Central memory CD4-positive, alpha-beta T cell (primary cell): ENCODE results near the gene QRICH2.
"Not testable (repeated sequence)": the region's sequence is repeated elsewhere in the genome, so short reads cannot be mapped to it uniquely, and the experiment has no call there.

ENCODE experiments used
- DNase-seq: peaks from one replicate; pipeline ENCODE4 v3.0.0; 2022

The QRICH2 gene

GRCh38 chr17:76277300-76278267 lies 30.5 kb downstream of the QRICH2 start:
- DNase-seq = no peak

- no peak for DNase-seq
Measured at GRCh38 chr17:76276461-76277299, 31.4 kb downstream of the QRICH2 start.

DNA sequence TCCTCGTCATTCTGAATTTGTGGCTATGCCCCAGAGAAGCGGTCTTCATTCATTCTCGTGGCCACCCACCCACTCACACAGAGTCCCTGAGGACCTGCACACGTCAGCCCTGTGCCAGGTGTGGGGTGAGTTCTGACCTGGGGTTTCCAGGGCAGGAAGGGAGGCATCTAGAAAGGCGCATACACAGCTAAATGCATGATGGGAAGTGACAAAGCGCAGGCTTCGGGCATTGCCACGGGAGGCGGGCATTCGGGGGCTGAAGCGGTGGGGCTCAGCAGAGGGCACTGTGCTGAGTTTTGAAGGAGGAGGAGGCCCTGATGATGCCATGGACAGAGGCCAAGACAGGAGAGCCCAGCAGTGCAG lies 32.0 kb downstream of the QRICH2 start:
- DNase-seq = no peak

DNA sequence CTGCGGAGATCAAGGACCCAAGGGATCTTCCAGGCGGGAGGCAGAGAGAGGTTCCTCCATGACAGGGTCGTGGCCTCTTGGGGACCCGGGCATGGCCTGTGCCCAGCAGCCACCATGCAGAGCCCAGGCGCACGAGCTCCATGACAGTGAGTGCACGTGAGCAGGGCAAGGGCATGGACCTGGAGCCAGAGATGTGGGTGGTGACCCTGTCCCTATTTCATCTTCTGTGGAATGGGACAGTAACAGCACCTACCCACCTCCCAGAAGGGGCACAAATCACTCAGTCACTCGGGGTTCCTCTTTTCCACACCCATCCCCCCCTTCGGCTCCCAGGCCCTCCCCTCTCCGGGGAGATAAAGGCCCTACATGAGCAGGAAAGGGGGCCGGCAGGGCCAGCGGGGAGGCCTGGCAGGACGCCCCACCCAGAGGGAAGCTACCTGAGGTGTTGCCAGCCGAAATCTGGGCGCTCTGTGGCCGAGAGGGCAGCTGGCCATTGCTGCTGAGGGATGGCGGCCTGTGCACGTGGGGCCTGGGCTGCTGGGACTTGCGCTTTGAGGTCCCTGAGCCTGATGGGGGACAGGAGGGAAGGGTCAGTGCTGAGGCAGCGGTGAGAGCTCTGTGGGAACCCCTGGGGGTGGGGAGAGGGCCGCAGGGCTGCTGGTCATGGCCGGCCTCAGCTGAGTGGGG lies 32.6 kb downstream of the QRICH2 start:
- DNase-seq = no peak

GRCh38 chr17:76274112-76274956 lies 33.7 kb downstream of the QRICH2 start:
- DNase-seq = no peak

GRCh38 chr17:76273445-76274111 lies 34.5 kb downstream of the QRICH2 start:
- DNase-seq = no peak

DNA sequence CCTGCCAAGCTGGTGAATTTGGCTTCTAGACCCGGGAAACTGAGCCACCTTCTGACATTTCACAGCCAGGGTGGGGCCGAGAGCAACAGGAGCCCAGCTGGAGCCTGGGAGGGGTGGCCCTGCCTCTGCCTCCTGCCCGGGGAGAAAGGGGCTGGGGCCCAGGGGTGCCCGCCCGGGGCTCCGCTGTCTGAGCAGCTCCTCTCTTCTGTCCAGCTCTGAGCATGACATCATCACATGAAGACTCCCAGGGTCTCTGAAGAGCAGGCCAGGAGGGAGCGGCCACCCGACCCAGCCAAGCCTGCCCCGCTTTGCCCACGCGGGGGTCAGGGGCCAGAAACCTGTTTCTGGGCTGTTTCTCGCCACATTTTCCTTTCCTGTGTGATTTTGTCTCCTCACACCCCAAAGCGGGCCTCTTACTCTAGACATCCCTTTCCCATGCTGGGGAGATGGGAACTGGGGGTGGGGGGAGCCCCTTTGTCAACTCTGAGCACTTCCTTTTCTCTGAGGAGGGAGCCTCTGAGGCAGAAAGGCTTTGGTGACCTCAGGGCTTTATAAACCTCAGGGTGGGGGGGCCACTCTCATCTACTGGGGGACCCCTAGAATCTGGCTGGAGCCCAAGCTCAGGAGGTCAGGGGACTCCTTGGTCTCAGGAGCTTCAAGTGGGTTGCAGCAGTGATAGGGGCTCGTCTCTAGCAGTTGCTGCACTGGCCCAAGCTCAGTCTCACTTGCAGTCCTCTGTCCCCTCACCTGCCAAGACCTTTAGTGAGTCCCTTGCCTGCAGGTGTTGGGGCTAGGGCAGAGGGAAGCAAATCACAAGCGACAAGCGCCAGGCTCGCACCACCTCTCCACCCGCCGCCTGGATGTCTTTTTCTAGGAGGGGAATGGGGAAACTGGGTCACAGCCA lies 35.3 kb downstream of the QRICH2 start:
- no peak for DNase-seq

GRCh38 chr17:76271669-76272540 lies 36.2 kb downstream of the QRICH2 start:
- DNase-seq = peak; percentile 56

DNA sequence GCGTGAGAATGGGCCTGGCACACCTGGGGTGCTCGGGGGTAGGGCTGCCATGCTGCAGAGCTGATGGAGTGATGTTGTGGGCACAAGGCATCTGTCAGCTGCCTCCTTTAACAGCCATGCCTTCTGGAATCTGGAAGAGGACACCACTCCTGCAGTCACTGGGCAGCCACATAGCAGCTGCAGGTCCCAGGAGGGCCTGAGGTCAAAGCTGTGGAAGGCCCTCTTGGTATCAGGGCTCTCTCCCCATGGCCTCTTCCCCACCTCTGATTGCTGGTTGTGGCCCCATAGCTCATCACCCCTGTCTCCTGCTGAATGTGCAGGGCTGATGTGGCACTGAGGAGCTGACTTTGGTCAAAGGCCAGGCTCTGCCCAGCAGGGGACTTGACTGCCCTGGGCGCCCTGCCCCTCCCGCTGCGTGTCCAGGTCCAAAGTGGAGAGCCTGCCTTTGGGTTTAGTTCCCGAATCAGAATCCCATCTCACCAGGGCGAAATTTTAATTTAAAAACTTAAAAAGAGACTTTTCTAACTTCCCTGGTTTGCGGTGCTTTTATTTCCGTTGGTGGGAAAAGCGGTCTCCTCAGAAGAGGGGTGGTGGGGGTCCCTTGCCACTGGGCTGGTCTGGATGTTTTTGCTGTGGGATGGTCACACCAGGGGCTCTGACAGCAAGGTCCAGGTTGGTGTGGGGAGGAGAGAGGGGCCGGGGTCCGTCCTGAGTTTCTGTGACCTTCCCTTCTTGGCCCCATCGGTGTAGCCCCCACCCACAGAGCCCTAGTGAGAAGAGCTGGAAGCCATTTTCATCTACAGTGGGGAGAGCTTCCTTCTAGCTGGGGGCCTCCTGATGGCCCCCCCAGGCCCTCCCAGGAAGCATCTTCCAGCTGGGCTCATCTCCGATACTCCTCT lies 37.1 kb downstream of the QRICH2 start:
- DNase-seq = no peak

GRCh38 chr17:76270127-76270592 lies 37.9 kb downstream of the QRICH2 start:
- DNase-seq = no peak

- no peak for DNase-seq
Measured at GRCh38 chr17:76268991-76269981, 38.8 kb downstream of the QRICH2 start.

GRCh38 chr17:76268015-76268749 lies 39.9 kb downstream of the QRICH2 start:
- DNase-seq = peak; percentile 72

- not testable (repeated sequence) for DNase-seq
Measured at GRCh38 chr17:76267581-76268001, 40.5 kb downstream of the QRICH2 start.

- DNase-seq = no peak
Measured at GRCh38 chr17:76267051-76267576, 41.0 kb downstream of the QRICH2 start.

DNA sequence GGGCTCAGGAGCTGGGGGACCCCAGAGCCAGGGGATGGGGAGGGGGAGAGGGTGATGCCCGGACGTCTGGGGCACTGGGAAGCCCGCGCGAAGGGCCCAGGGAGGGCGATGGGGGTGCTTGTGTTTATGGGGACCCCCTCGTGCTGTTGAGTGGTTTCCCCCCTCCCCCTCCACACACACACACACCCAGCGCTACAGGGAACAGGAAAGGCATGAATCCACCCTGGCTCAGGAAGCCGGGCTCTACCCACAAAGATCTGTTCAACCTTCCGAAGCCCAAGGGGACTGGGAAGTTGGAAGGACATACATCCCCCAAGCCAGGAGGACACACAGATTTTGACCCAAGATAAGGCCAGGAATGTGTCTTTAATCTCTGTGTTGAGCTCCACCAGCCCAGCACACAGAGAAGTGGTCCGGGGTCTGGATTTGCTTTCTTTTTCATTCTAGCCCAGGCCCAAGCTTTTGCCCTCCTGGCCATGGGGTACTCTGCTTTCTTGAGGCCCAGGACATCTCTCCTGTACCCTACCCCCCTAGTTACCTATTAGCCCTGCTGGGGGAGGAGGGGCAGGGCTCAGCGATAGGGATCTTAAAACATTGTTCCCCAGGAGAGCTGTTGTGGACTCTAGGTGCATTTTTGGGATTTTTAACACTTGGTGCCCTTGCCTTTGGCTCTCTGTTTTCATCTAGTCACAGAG lies 41.7 kb downstream of the QRICH2 start:
- no peak for DNase-seq
